ENCODE measurements around the gene SMO. TPM values are rescaled to one million over a fixed set of nuclear protein-coding genes. Genes with fewer than 3 reads are reported as not detected.
"Not testable (repeated sequence)": the region's sequence is repeated elsewhere in the genome, so short reads cannot be mapped to it uniquely, and the experiment has no call there.

Gene SMO
- total RNA-seq, 1 experiment from 2014 or later = 15.7 TPM

GRCh38 chr7:129169686-129170440 is 18.6 kb upstream of the SMO start:
- DNase-seq = no peak
- Histone ChIP-seq H3K79me2 (ENCODE audit: low read length) (no peaks in the 10 kb centered on the region), H3K36me3 (ENCODE audit: low read depth, low read length) (no peaks in the 10 kb centered on the region), H3K9me2 (replicated peaks; ENCODE audit: low read length) (no peaks in the 10 kb centered on the region), H3K27ac (ENCODE audit: low read length) (no peak overlapping the region), H3K27me3 (ENCODE audit: low read length) (no peaks in the 10 kb centered on the region), H3F3A (ENCODE audit: low read length, unreplicated experiment) (no peaks in the 10 kb centered on the region), H4K20me1 (ENCODE audit: low read length) (no peaks in the 10 kb centered on the region), H3K9me3 (ENCODE audit: low read length) (no peaks in the 10 kb centered on the region), H2AFZ (ENCODE audit: low read length) (no peak overlapping the region), H3K4me1 (ENCODE audit: insufficient read depth, low read length) (no peaks in the 10 kb centered on the region), H3K9ac (ENCODE audit: low read length) (no peak overlapping the region), H3K4me2 (ENCODE audit: low read length) (no peak overlapping the region), H3K4me3 (ENCODE audit: low read length) (no peak overlapping the region)
- intact Hi-C loops (cut with micrococcal nuclease) = no loop called here
- POLR2A ChIA-PET (ENCODE audit: unreplicated experiment) = no interaction called here
- no peak for ATAC-seq
- CTCF ChIA-PET = no interaction called here
- no TSS peak for BruUV-seq (replicated peaks)
- TF ChIP-seq CTCF (conservative IDR thresholded peaks at IDR 0.05; ENCODE audit: low read depth, low read length) (no peak), EZH2phosphoT487 (IDR thresholded peaks at IDR 0.05; ENCODE audit: borderline replicate concordance, low read length) (no peak), EZH2 (IDR thresholded peaks at IDR 0.05; ENCODE audit: low read length, unreplicated experiment) (no peak)

GRCh38 chr7:129170441-129171021 is 17.9 kb upstream of the SMO start:
- ChIA-PET POLR2A (ENCODE audit: unreplicated experiment) (no interaction called here), CTCF (no interaction called here)
- TF ChIP-seq CTCF (conservative IDR thresholded peaks at IDR 0.05; ENCODE audit: low read depth, low read length) = no peak
- no peak for TF ChIP-seq EZH2phosphoT487 (IDR thresholded peaks at IDR 0.05; ENCODE audit: borderline replicate concordance, low read length)
- TF ChIP-seq EZH2 (IDR thresholded peaks at IDR 0.05; ENCODE audit: low read length, unreplicated experiment) = no peak
- H3K4me3 ChIP-seq (ENCODE audit: low read length) = no peak overlapping the region
- H4K20me1 ChIP-seq (ENCODE audit: low read length) = no peaks in the 10 kb centered on the region
- no peak overlapping the region for H2AFZ ChIP-seq (ENCODE audit: low read length)
- no peak overlapping the region for H3K27ac ChIP-seq (ENCODE audit: low read length)
- no peak overlapping the region for H3K4me2 ChIP-seq (ENCODE audit: low read length)
- H3K79me2 ChIP-seq (ENCODE audit: low read length) = no peaks in the 10 kb centered on the region
- no peaks in the 10 kb centered on the region for H3K9me3 ChIP-seq (ENCODE audit: low read length)
- intact Hi-C loops (cut with micrococcal nuclease) = no loop called here
- H3K36me3 ChIP-seq (ENCODE audit: low read depth, low read length) = no peaks in the 10 kb centered on the region
- DNase-seq = no peak
- no peaks in the 10 kb centered on the region for H3K9me2 ChIP-seq (replicated peaks; ENCODE audit: low read length)
- BruUV-seq (replicated peaks) = no TSS peak
- ATAC-seq = no peak
- no peak overlapping the region for H3K9ac ChIP-seq (ENCODE audit: low read length)
- H3F3A ChIP-seq (ENCODE audit: low read length, unreplicated experiment) = no peaks in the 10 kb centered on the region
- no peaks in the 10 kb centered on the region for H3K27me3 ChIP-seq (ENCODE audit: low read length)
- no peaks in the 10 kb centered on the region for H3K4me1 ChIP-seq (ENCODE audit: insufficient read depth, low read length)

GRCh38 chr7:129173861-129174260 is 14.6 kb upstream of the SMO start:
- H3K9me2 ChIP-seq (replicated peaks; ENCODE audit: low read length); H4K20me1 ChIP-seq (ENCODE audit: low read length); H3K27me3 ChIP-seq (ENCODE audit: low read length); BruUV-seq (replicated peaks); H3K9ac ChIP-seq (ENCODE audit: low read length); H3K79me2 ChIP-seq (ENCODE audit: low read length); CTCF ChIA-PET; DNase-seq; H2AFZ ChIP-seq (ENCODE audit: low read length); ATAC-seq; H3K27ac ChIP-seq (ENCODE audit: low read length); H3K4me1 ChIP-seq (ENCODE audit: insufficient read depth, low read length); H3F3A ChIP-seq (ENCODE audit: low read length, unreplicated experiment); POLR2A ChIA-PET (ENCODE audit: unreplicated experiment); H3K4me2 ChIP-seq (ENCODE audit: low read length); H3K4me3 ChIP-seq (ENCODE audit: low read length); intact Hi-C loops (cut with micrococcal nuclease); H3K36me3 ChIP-seq (ENCODE audit: low read depth, low read length); H3K9me3 ChIP-seq (ENCODE audit: low read length): not testable (repeated sequence)
